Measurements from ENCODE around the gene CAPN14.

DNA sequence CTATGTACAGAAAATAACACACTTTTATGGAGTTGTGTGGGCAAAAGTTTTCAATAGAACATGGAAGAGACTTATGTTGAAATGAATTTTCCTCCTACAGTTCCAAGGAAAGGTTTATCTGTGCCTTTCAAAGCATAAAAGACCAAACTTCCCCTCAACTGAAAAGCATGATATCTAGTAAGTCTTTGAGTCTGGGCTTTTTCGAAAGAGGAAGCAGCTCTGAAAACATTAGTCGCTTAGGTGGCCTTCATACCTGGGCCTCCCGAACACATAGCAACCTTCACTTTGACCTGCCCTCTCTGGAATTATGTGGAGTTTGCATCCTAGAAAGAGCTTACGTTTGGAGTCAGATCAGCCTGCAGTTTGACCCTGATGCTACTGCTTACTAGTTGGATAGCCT lies 4.8 kb upstream of the CAPN14 start:
- TF ChIP-seq CTCF (IDR thresholded peaks at IDR 0.05) (no peak), POLR2A (IDR thresholded peaks at IDR 0.05) (no peak)
